HCT116 (cell line): ENCODE data around the gene ADAMTS19. TPM values are rescaled to one million over a fixed set of nuclear protein-coding genes. Genes with fewer than 3 reads are reported as not detected.

ENCODE experiments used
- ATAC-seq: fragments of 200-7000 bp; cut with Tn5 transposase; 2 replicates; pipeline ENCODE4 v1.9.1; 2020; ENCODE audit warnings: mild to moderate bottlenecking, moderate library complexity
- BruUV-seq: library from RNA; stranded (reverse); fragments of 400-500 nt; replicated peaks from 2 replicates; lab custom pipeline; 2021; lab: Mats Ljungman, UMichigan
- CTCF ChIA-PET: fragments of 300-600 bp; sonication (Branson Sonifier 250); formaldehyde crosslinking; loops from one replicate; lab custom pipeline; 2021; ENCODE audit warnings: antibody characterized with exemption; lab: Charles Lee
- POLR2A ChIA-PET: fragments of 300-600, 350-600 bp; sonication (Branson Sonifier 250); formaldehyde crosslinking; loops from one replicate; lab custom pipeline; 2021; ENCODE audit warnings: antibody characterized with exemption; lab: Charles Lee
- RAD21 ChIA-PET, 2 experiments: fragments of 300-600 bp; sonication (Branson Sonifier 250); formaldehyde crosslinking; loops; one replicate each; lab custom pipeline; 2023; ENCODE audit warnings: low total read pairs in 2 of 2; ENCODE audit not compliant: uncharacterized antibody in 2 of 2, unreplicated experiment in 2 of 2, low non-redundant PET in 1 of 2; lab: Charles Lee
- DNase-seq: peaks from one replicate; pipeline ENCODE4 v3.0.0-alpha.2; 2010; ENCODE audit warnings: low read depth, low spot score
- H2AFZ ChIP-seq: fragments of 200-600 bp; shearing (Covaris generic), sonication (generic); 2 replicates; pipeline ENCODE4 v1.6.1; 2017; ENCODE audit warnings: low read depth, mixed run types, mixed read lengths, antibody characterized with exemption, low read length; ENCODE audit not compliant: poor library complexity, severe bottlenecking
- H3K27ac ChIP-seq: 2 replicates; pipeline ENCODE4 v1.5.1; 2012; ENCODE audit warnings: low read depth, low read length
- H3K27me3 ChIP-seq: fragments of 200-600 bp; sonication (generic); 2 replicates; pipeline ENCODE4 v1.6.1; 2016; ENCODE audit warnings: mixed run types, low read length, mixed read lengths; ENCODE audit not compliant: insufficient read depth
- H3K36me3 ChIP-seq, 2 experiments: fragments of 200-500 bp in 1 of 2; fragments of 200-600 bp in 1 of 2; sonication (Bioruptor generic) in 1 of 2; sonication (generic) in 1 of 2; 2 replicates each; pipeline versions ENCODE4 v1.5.1 to v1.6.1; 2014 to 2016; ENCODE audit warnings: low read length in 2 of 2, inconsistent platforms in 1 of 2, mixed read lengths in 1 of 2, mixed run types in 1 of 2; ENCODE audit not compliant: insufficient read depth in 2 of 2, control insufficient read depth in 1 of 2
- H3K4me1 ChIP-seq, 2 experiments: fragments of 200-600 bp in 1 of 2; sonication (generic) in 1 of 2; 2 replicates each; pipeline versions ENCODE4 v1.5.1 to v1.6.1; 2012 to 2017; ENCODE audit warnings: low read length in 2 of 2, inconsistent platforms in 1 of 2, mild to moderate bottlenecking in 1 of 2, mixed read lengths in 1 of 2, mixed run types in 1 of 2, moderate library complexity in 1 of 2; ENCODE audit not compliant: insufficient read depth in 2 of 2, control insufficient read depth in 1 of 2
- H3K4me2 ChIP-seq: fragments of 200-600 bp; sonication (generic); 2 replicates; pipeline ENCODE4 v1.6.1; 2017; ENCODE audit warnings: mixed run types, low read length, mixed read lengths
- H3K4me3 ChIP-seq, 2 experiments: fragments of 200-600 bp in 1 of 2; sonication (generic) in 1 of 2; replicated peaks in 1 of 2; 2 replicates each; pipeline ENCODE4 v1.5.1; 2011 to 2016; ENCODE audit warnings: low read length in 2 of 2, control low read depth in 1 of 2, low read depth in 1 of 2, mild to moderate bottlenecking in 1 of 2, mixed read lengths in 1 of 2, mixed run types in 1 of 2
- H3K79me2 ChIP-seq: fragments of 200-600 bp; sonication (generic); 2 replicates; pipeline ENCODE4 v1.6.1; 2017; ENCODE audit warnings: mild to moderate bottlenecking, mixed run types, low read length, moderate library complexity, mixed read lengths; ENCODE audit not compliant: insufficient read depth
- H3K9ac ChIP-seq: fragments of 200-600 bp; sonication (generic); 2 replicates; pipeline ENCODE4 v1.6.1; 2016; ENCODE audit warnings: low read length, mixed read lengths
- H3K9me2 ChIP-seq: fragments of 200-600 bp; sonication (generic), shearing (Covaris generic); 2 replicates; pipeline ENCODE4 v1.6.1; 2017; ENCODE audit warnings: mixed run types, mild to moderate bottlenecking, moderate library complexity; ENCODE audit not compliant: insufficient read depth
- H3K9me3 ChIP-seq, 2 experiments: fragments of 200-500 bp in 1 of 2; fragments of 200-600 bp in 1 of 2; sonication (Bioruptor generic) in 1 of 2; sonication (generic) in 1 of 2; 2 replicates each; pipeline ENCODE4 v1.6.1; 2014 to 2017; ENCODE audit warnings: low read length in 2 of 2, mixed read lengths in 2 of 2, inconsistent platforms in 1 of 2, low read depth in 1 of 2, mild to moderate bottlenecking in 1 of 2, mixed run types in 1 of 2, moderate library complexity in 1 of 2; ENCODE audit not compliant: control insufficient read depth in 1 of 2, insufficient read depth in 1 of 2
- H4K20me1 ChIP-seq: fragments of 200-600 bp; sonication (generic), shearing (Covaris generic); 2 replicates; pipeline ENCODE4 v1.6.1; 2017; ENCODE audit warnings: mixed run types, mild to moderate bottlenecking, moderate library complexity; ENCODE audit not compliant: insufficient read depth
- CEBPB ChIP-seq: IDR thresholded peaks from 2 replicates; pipeline ENCODE4 v1.6.1; 2012; ENCODE audit warnings: low read depth
- EGR1 ChIP-seq: IDR thresholded peaks from 2 replicates; pipeline ENCODE4 v1.6.1; 2012; ENCODE audit warnings: low read depth
- ELF1 ChIP-seq: IDR thresholded peaks from 2 replicates; pipeline ENCODE4 v1.6.1; 2012; ENCODE audit warnings: low read depth, borderline replicate concordance
- EZH2 ChIP-seq: fragments of 200-600 bp; sonication (generic); IDR thresholded peaks from 2 replicates; pipeline ENCODE4 v1.6.1; 2017; ENCODE audit warnings: antibody characterized with exemption, mixed run types
- EZH2phosphoT487 ChIP-seq: fragments of 200-600 bp; IDR thresholded peaks from 2 replicates; pipeline ENCODE4 v1.6.1; 2018; ENCODE audit warnings: antibody characterized with exemption, borderline replicate concordance
- POLR2AphosphoS5 ChIP-seq: IDR thresholded peaks from 2 replicates; pipeline ENCODE4 v1.6.1; 2011; ENCODE audit warnings: mild to moderate bottlenecking, low read depth, low read length, moderate library complexity
- RAD21 ChIP-seq: IDR thresholded peaks from 2 replicates; pipeline ENCODE4 v1.6.1; 2012; ENCODE audit warnings: low read depth, mild to moderate bottlenecking
- SIN3A ChIP-seq: IDR thresholded peaks from 2 replicates; pipeline ENCODE4 v1.6.1; 2012; ENCODE audit warnings: low read depth
- SP1 ChIP-seq: IDR thresholded peaks from 2 replicates; pipeline ENCODE4 v1.6.1; 2012; ENCODE audit warnings: low read depth
- TCF7L2 ChIP-seq: IDR thresholded peaks from 2 replicates; pipeline ENCODE4 v1.7.0; 2011; ENCODE audit warnings: borderline replicate concordance, inconsistent platforms; ENCODE audit not compliant: insufficient read depth, insufficient read length; ENCODE audit errors: extremely low read depth
- ZBTB33 ChIP-seq: IDR thresholded peaks from 2 replicates; pipeline ENCODE4 v1.6.1; 2011; ENCODE audit warnings: mild to moderate bottlenecking, low read length, moderate library complexity; ENCODE audit not compliant: insufficient replicate concordance; ENCODE audit errors: extremely low read depth
- intact Hi-C: fragments of 100-400 bp; cut with micrococcal nuclease; formaldehyde crosslinking; loops from 2 replicates; pipeline ENCODE4 v1.10.0; 2022
- total RNA-seq: library from RNA; stranded (reverse); gene quantifications from one replicate; pipeline ENCODE4 v1.2.1, GENCODE V29; 2021; ENCODE audit not compliant: unreplicated experiment

Gene ADAMTS19
- total RNA-seq, 1 experiment from 2014 or later, result not detected

GRCh38 chr5:129773376-129773775, 313.3 kb downstream of the ADAMTS19 start:
- no peak for DNase-seq
- Histone ChIP-seq H3K9me2 (0 out of 2 replicates have a peak, but pooled peaks cover 3% of the 10 kb centered on the region), H2AFZ (no peak overlapping the region), H3K79me2 (no peaks in the 10 kb centered on the region), H3K9me3 (no peaks in the 10 kb centered on the region), H3K36me3 (no peaks in the 10 kb centered on the region), H4K20me1 (no peaks in the 10 kb centered on the region), H3K4me2 (no peak overlapping the region), H3K4me3 (no peak overlapping the region), H3K27ac (no peak overlapping the region), H3K9ac (no peak overlapping the region), H3K4me1 (no peaks in the 10 kb centered on the region; a peak in 1 of 4 replicates), H3K27me3 (no peaks in the 10 kb centered on the region)
- BruUV-seq, result no TSS peak
- ChIA-PET POLR2A (no interaction called here), RAD21 (no interaction called here), CTCF (interaction anchor here (6.4 kb wide), 1 partner anchor 80 kb away, joined by 208 read pairs; no protein-coding TSS in a partner anchor)
- ATAC-seq, result no peak
- intact Hi-C loops, result loop anchor here (10.0 kb wide), 1 partner anchor 951 kb away; no protein-coding TSS in a partner anchor
- no peak for TF ChIP-seq ZBTB33
- no peak for TF ChIP-seq EZH2
- TF ChIP-seq RAD21, result no peak
- TF ChIP-seq EGR1, result no peak
- no peak for TF ChIP-seq POLR2AphosphoS5
- TF ChIP-seq ELF1, result no peak
- TF ChIP-seq SIN3A, result no peak
- no peak for TF ChIP-seq TCF7L2
- TF ChIP-seq EZH2phosphoT487, result no peak
- TF ChIP-seq SP1, result no peak
- no peak for TF ChIP-seq CEBPB
